IPS-NIHi7 (cell line): ENCODE results near the gene PLPP3.
A peak's percentile ranks its signal among the peaks of the same experiment; 100 is the strongest.

Experiments
- DNase-seq: peaks from one replicate; pipeline ENCODE4 v3.0.0; 2012; ENCODE audit warnings: mixed read lengths; ENCODE audit errors: extremely low spot score

The PLPP3 gene

DNA sequence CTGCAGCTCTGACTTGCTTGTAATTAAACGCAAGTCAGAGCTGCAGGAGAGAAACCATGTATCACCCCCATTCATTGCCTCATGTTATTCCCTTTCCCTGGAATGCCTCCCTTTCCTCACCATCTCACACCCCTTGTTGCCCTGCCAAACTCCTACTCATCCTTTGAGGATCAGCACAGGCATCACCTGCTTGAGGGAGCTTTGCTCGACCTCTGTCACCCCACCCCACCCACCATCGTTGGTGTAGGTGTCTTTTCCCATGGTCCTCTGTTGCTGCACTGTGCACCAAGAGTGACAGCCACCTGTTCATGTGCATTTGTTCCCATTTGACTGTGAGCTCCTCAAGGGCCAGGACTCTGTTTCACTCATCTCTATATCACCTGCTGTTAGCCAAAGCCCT lies 117.2 kb downstream of the PLPP3 start:
- DNase-seq = no peak

DNA sequence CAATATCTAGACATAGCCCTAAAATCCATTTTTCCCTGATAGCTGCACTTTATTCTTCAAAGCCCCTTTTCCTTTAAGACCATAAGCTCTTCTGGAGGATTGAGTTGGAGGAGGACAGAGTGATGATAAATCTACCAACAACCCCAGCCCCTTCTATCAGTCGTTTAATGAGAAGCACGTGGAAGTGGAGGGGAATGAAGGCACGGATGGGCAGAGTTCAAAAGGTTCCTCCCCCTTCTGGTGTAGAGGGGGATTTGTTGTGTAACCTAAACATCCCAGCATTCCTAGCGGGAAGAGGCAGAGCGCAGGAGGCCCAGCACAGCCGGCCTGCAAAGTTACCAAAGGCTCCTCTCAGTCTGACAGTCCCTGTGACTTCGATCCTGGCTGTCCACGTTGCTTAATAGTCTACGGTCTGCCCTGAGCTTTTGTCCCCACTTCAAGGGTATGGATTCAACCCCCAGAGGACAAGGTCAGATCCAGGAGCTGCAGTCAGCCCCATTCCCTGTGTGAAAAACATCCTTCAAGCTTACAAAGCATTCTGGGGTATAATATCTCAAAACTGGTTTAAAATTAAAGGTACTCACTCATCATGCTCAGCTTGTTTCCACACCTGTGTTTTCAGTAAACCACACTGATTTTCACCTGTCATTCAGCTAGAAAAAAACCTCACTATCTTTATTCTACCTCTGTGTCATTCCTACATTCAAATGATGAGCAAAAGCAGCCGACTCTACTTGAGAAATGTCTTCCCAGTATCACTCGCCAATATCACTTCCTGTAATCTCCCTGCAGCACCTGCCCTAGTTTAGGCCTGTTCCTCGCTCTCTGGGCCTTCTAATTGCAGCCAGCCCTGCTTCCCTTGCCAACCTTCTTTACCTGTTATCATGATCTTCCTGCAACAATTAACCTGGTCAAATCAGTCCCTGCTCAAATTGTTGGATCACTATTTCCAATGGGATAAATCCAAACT lies 117.9 kb downstream of the PLPP3 start:
- DNase-seq = peak; percentile 56

GRCh38 chr1:56459260-56459659 lies 120.1 kb downstream of the PLPP3 start:
- DNase-seq = no peak

GRCh38 chr1:56457756-56458375 lies 121.5 kb downstream of the PLPP3 start:
- DNase-seq = no peak

DNA sequence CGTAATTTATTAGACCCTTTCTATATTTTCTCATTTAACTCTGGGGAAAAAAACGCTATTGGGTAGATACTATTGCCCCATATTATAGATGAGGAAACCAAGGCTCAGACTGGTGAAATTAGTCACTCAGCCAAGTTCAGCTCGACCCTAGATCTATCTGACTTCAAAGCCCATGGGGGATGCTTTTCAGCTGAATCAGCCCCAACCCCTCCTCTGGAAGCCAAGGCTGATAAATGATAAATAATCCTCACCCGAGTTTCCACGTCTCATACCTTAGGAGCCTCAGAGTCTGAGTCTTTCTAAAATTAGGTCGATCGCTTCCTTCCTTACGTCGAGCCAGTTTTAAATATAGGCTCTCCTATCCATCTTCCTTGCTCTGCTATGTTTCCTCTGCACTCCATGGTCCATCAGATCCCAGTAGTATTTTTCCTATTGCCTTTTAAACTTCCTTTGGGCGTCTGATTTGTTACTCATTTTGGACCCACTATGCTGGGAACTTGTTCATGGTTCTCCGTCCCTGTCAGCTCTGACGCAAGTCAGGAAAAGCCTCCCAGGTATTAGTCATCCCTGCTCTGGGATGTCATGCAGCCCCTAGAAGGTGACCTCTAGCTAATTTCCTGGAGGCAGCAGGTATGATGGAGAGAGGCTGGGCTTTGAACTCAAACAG lies 122.8 kb downstream of the PLPP3 start:
- DNase-seq = no peak

DNA sequence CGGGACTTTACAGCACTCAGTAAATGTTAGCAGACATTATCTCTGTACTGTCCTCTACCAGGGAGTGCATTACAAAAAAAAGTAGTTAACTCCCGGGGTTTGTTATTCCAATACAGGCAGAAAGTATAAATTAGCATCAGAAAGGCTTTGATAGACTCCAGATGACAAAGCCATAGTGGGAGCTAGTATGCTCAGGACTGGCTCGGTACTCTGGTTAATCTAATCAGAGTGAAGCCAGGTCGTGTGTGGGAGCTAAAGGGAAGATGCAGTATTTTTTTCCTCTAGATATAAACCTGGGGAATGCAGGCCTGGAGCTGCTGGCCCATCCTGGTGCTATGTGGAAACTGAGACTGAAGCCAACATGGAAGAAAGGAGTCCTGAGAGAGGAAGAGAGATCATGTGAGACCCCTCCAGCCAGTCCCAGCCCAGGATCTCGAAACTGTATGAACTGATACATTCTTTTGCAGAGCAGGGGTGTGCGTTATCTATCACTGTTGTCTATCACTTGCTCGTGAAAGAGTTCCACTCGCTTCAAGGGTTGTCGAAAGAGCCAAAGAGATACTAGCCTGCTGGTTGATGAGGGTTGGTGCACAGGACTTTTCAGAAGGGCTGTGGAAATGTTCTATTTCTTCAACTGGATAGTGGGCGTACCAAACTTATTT lies 125.8 kb downstream of the PLPP3 start:
- DNase-seq = peak; percentile 40

DNA sequence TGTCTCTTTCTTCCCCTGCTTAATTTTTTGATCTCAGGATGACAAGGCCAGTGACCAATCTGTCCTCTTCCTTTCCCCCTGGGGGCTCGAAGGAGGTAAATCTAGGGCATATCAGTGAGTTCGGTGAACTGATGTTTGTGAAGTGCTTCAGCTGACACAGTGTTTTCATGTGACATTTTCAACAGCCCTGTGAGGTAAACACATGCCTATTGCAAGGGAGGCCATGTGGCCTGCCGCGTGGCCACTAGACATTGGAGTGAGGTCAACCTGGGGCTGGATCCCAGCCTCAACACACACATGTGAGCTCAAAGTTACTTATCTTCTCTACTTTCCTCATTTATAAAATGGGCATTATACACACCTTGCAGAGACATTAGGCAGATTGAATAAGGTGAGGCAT lies 126.3 kb downstream of the PLPP3 start:
- no peak for DNase-seq

DNA sequence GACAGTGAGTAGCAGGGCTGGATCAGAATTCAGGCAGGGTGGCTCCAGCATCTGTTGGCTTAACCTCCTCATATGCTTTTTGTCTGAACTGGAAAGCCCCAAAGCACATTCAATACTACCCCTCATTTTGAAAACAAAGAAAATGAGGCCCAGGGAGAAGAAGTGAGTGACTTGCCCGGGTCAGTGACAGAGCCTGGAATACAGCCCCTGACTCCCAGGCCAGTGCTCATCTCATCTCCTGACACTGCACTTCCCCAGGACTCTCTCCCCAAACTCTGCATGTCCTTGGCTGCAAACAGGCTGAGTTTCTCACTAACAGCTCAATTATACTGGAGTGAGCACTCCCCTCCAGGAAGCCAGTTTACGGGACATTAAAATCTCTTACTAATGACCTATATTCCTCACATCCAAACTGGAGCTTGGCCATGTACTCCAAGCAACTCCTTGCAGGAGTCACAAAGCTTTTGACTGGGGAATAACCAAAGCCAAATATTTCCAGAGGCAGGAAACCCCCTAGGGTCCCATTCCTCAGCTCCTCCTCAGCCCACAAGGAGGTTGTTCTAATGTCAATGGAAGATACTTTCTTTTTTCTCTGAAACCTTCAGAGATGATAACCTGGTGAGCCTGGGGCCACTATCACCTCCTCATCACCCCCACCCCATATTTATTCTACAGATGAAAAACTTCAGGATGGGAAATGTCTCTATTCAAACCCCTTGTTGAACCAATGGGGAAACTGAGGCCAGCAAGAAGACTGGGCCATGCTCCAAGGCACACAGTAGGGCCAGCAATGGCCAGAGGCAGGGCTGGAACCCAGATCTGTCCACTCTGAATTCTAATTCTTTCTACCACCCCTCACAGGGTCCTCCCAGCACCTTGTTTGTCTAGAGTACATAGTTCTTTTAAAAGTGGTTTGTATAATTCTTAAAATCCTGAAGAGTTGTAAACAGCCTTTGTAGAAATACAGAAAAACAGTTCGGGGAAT lies 127.0 kb downstream of the PLPP3 start:
- DNase-seq = no peak

DNA sequence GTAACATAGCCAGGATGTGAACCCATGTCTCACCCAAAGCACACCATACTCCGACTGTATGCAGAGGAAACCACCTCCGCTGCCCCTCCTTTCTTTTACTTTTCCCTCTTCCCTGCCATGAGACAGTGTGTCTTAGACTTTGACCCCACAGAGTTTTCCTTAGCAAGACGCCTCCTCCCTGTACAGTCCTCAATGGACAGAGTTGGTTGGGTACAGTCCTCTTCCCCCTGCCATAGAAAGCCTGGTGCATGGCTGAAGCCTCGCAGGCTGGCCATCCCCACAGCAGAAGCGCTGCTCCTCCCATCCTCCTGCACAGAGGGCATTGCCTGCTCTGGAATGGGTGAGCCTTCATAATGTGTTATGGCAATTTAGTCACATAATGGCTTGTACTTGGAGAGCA lies 127.9 kb downstream of the PLPP3 start:
- no peak for DNase-seq

DNA sequence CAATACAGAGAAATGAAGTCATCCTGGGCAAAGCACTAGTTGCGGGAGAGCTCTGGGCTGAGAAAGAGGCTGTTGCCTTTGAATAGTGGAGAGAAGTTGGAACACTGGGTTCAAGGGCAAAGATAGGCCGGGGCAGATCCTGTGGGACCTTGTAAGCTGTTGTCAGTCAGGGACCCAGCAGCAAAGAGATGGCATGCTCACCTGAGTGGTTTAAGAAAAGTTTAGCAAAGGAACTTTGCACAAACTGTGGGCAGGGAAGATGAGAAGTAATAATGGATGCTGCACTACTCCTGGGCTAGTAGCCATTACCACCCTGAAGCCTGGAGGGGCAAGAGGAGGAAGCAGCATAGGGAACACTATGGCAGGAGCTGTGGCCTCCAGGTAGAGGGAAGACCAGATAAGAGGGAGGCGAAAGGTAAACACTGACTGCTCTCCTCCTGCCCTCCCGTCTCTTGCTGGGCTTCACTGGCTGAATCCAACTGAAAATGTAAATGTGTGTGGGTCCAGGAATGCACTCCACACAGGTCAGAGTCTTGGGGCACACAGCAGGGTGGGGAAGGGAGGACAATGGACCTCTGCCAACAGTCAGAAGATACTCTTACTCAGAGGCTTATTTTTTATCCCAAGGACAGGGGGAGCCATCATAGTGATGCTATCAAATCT lies 129.2 kb downstream of the PLPP3 start:
- peak; percentile 35 for DNase-seq

- DNase-seq = no peak
Observed at GRCh38 chr1:56448529-56449300, 130.6 kb downstream of the PLPP3 start.

GRCh38 chr1:56447823-56448222 lies 131.5 kb downstream of the PLPP3 start:
- no peak for DNase-seq

DNA sequence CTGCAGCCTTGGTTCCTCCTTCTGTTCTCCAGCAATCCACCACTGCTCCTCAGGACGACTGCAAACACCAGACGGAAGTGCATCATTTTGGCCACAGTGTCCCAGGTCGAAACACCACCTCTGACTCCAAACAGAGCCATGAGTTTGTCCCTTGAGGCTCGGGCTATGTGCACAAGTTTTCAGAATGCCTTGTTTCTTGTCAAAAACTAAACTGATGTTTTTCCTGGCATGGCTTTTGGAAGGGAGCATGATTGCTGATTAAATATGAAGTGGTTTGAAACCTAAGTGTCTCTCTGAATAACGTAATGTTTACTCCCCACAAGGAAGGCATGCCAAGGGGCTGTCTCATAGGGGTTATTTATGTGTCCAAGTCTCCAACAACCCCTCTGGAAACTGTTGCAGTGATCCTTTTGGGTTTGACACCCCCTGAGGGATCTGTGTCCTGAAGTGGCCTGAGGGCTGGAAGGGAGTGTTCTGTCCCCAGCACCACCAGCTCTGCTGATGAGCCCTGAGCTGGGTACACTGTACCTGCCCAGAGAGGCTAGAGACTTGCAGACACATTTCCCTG lies 132.7 kb downstream of the PLPP3 start:
- DNase-seq = no peak

GRCh38 chr1:56444960-56445646 lies 134.3 kb downstream of the PLPP3 start:
- DNase-seq = no peak
